ENCODE measurements around the gene MZF1. TPM values are rescaled to one million over a fixed set of nuclear protein-coding genes. Genes with fewer than 3 reads are reported as not detected.

MZF1 gene
- total RNA-seq, 1 experiment from 2014 or later: 20.3 TPM

- H3K4me3 ChIP-seq (ENCODE audit: low read depth, low read length, poor library complexity, severe bottlenecking): no peak overlapping the region
- BruUV-seq (replicated peaks): no TSS peak
- intact Hi-C loops (cut with micrococcal nuclease; ENCODE audit: unreplicated experiment): no loop called here
- ChIA-PET POLR2A (ENCODE audit: low non-redundant PET) (no interaction called here), CTCF (no interaction called here)
- peaks cover 10% of the 10 kb centered on the region for H3K4me1 ChIP-seq (ENCODE audit: insufficient read depth, low read length, poor library complexity, severe bottlenecking)
- TF ChIP-seq, protein P1, sequence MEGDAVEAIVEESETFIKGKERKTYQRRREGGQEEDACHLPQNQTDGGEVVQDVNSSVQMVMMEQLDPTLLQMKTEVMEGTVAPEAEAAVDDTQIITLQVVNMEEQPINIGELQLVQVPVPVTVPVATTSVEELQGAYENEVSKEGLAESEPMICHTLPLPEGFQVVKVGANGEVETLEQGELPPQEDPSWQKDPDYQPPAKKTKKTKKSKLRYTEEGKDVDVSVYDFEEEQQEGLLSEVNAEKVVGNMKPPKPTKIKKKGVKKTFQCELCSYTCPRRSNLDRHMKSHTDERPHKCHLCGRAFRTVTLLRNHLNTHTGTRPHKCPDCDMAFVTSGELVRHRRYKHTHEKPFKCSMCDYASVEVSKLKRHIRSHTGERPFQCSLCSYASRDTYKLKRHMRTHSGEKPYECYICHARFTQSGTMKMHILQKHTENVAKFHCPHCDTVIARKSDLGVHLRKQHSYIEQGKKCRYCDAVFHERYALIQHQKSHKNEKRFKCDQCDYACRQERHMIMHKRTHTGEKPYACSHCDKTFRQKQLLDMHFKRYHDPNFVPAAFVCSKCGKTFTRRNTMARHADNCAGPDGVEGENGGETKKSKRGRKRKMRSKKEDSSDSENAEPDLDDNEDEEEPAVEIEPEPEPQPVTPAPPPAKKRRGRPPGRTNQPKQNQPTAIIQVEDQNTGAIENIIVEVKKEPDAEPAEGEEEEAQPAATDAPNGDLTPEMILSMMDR (conservative IDR thresholded peaks at IDR 0.05; ENCODE audit: low read depth, low read length): no peak
- no peak for TF ChIP-seq EZH2 (IDR thresholded peaks at IDR 0.05; ENCODE audit: borderline replicate concordance, low read depth, low read length, poor library complexity, severe bottlenecking)
- no peak overlapping the region for H3K27ac ChIP-seq (ENCODE audit: low read depth, low read length, poor library complexity, severe bottlenecking)
- DNase-seq (ENCODE audit: low spot score): no peak
- no peaks in the 10 kb centered on the region for H3K9me3 ChIP-seq (ENCODE audit: low read depth, low read length, poor library complexity, severe bottlenecking)
- peaks cover 2% of the 10 kb centered on the region for H3K36me3 ChIP-seq (ENCODE audit: insufficient read depth, low read length, poor library complexity, severe bottlenecking)
- no peaks in the 10 kb centered on the region for H3K27me3 ChIP-seq (replicated peaks; ENCODE audit: insufficient read depth, low read depth, low read length, poor library complexity)
Observed at GRCh38 chr19:58571575-58571947, 1.6 kb downstream of the MZF1 start.

DNA sequence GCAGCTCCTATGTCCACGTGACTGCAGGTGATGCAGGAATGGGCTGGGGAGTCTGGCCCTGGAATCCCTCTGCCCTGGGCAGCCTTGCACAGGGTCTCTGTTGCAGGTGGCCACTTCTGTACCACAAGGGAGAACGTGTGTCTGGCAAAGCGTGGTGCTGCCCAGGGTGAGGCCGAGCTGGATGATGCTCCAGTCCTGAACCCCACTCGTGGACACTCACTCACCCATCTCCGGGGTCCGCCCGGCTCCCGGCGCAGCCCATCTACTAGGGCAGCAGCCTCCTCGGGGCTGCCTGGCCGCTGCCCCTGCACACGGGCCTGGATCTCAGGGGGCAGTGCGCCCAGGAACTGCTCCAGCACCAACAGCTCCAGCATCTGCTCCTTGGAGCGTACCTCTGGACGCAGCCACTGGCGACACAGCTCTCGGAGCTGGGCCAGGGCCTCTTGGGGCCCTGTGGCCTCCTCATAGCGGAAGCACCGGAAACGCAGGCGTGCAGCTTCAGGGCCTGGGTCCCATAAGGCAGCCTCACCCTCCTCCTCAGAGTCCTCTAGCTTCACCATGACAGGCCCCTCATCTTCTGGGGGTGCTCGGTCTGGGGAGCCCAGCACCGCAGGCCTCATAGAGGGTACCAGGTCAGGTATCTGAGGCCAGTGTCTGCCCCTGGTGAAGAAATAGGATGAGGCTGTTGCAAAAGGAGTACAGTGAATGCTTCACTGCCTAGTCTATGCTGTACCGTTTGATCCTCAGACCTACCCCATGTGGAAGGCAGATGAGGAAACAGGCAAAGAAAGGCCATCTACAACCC is 2.2 kb downstream of the MZF1 start:
- no peaks in the 10 kb centered on the region for H3K9me3 ChIP-seq (ENCODE audit: low read depth, low read length, poor library complexity, severe bottlenecking)
- peaks cover 2% of the 10 kb centered on the region for H3K36me3 ChIP-seq (ENCODE audit: insufficient read depth, low read length, poor library complexity, severe bottlenecking)
- no TSS peak for BruUV-seq (replicated peaks)
- CTCF ChIA-PET: no interaction called here
- H3K27me3 ChIP-seq (replicated peaks; ENCODE audit: insufficient read depth, low read depth, low read length, poor library complexity): no peaks in the 10 kb centered on the region
- intact Hi-C loops (cut with micrococcal nuclease; ENCODE audit: unreplicated experiment): no loop called here
- H3K4me3 ChIP-seq (ENCODE audit: low read depth, low read length, poor library complexity, severe bottlenecking): no peak overlapping the region
- TF ChIP-seq, protein P1 (conservative IDR thresholded peaks at IDR 0.05; ENCODE audit: low read depth, low read length): no peak
- no peak for TF ChIP-seq EZH2 (IDR thresholded peaks at IDR 0.05; ENCODE audit: borderline replicate concordance, low read depth, low read length, poor library complexity, severe bottlenecking)
- POLR2A ChIA-PET (ENCODE audit: low non-redundant PET): no interaction called here
- peaks cover 10% of the 10 kb centered on the region for H3K4me1 ChIP-seq (ENCODE audit: insufficient read depth, low read length, poor library complexity, severe bottlenecking)
- no peak for DNase-seq (ENCODE audit: low spot score)
- no peak overlapping the region for H3K27ac ChIP-seq (ENCODE audit: low read depth, low read length, poor library complexity, severe bottlenecking)

DNA sequence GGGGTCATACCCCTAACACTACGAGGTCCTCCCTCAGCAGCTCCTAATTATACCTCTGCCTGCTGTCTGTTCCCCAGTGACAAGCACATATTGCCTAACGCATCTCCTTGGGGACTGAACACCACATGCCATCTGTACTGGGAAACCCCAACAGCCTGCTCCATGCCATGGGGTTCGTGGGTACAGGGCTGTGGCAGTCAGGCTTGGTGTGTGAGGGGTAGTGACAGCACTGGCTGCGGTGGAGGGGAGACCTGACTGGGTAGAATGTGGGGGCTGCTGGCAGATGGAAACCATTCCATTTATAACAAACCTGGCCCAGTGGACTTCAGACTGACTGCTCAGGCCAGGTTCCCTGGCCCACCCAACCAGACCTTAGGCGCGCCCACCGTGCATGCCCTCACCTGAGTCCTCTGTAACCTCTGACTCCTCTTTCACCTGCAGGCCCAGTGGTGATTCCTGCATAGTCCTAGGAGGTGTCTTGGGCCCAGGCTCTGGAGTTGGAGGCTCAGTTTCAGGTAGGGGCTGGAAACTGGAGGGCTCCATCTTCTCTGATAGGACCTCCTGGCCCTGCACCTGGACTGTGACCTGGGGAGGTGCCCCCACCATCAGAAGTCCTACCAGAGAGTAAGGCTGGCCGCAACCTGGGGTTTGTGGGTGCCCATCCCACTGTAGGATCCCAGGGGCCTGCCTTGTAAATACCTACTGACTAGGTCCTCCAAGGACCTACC is 3.0 kb downstream of the MZF1 start:
- no peaks in the 10 kb centered on the region for H3K27me3 ChIP-seq (replicated peaks; ENCODE audit: insufficient read depth, low read depth, low read length, poor library complexity)
- CTCF ChIA-PET: no interaction called here
- peaks cover 10% of the 10 kb centered on the region for H3K4me1 ChIP-seq (ENCODE audit: insufficient read depth, low read length, poor library complexity, severe bottlenecking)
- no peak overlapping the region for H3K4me3 ChIP-seq (ENCODE audit: low read depth, low read length, poor library complexity, severe bottlenecking)
- DNase-seq (ENCODE audit: low spot score): no peak
- TF ChIP-seq, protein P1 (conservative IDR thresholded peaks at IDR 0.05; ENCODE audit: low read depth, low read length): no peak
- no peak for TF ChIP-seq EZH2 (IDR thresholded peaks at IDR 0.05; ENCODE audit: borderline replicate concordance, low read depth, low read length, poor library complexity, severe bottlenecking)
- POLR2A ChIA-PET (ENCODE audit: low non-redundant PET): no interaction called here
- peaks cover 2% of the 10 kb centered on the region for H3K36me3 ChIP-seq (ENCODE audit: insufficient read depth, low read length, poor library complexity, severe bottlenecking)
- no peaks in the 10 kb centered on the region for H3K9me3 ChIP-seq (ENCODE audit: low read depth, low read length, poor library complexity, severe bottlenecking)
- intact Hi-C loops (cut with micrococcal nuclease; ENCODE audit: unreplicated experiment): no loop called here
- no peak overlapping the region for H3K27ac ChIP-seq (ENCODE audit: low read depth, low read length, poor library complexity, severe bottlenecking)
- no TSS peak for BruUV-seq (replicated peaks)
